ENCODE measurements around the gene GPD2.

GRCh38 chr2:156476021-156476849, 40.1 kb downstream of the GPD2 start:
- TF ChIP-seq CTCF (IDR thresholded peaks at IDR 0.05) = no peak
- TF ChIP-seq POLR2A (IDR thresholded peaks at IDR 0.05) = no peak

Data from esophagus squamous epithelium (tissue), 4 donors.